DMS153 (cell line): ENCODE measurements around the gene RFX3.

Experiments
- DNase-seq: peaks from one replicate; lab custom pipeline; 2025; lab: John Stamatoyannopoulos, UW

RFX3 gene

DNA sequence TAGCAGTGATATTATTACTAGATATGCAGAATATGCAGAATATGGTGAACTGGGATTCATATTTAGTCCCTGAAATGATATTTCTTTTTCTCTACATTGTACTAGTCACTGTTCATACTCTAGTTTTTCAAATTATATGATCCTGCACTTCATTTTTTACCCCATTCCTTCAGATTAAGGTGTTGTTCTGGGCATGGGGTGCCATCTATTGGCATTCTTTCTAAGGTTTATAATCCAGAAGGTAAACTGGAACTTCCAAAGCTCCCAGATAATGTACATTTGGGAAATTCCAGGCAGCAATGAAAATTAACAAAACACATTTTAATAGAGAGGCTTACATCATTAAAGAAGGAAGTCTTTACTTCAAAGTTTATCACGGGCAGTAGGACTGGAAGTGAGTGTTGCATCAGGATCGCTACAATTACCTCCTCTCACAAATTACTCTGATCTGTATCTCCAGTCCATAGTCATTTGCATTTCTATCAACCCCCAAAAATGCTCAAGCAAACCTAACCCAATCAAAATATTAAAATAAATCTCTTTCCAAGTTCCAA, 12.5 kb downstream of the RFX3 start:
- DNase-seq = no peak

DNA sequence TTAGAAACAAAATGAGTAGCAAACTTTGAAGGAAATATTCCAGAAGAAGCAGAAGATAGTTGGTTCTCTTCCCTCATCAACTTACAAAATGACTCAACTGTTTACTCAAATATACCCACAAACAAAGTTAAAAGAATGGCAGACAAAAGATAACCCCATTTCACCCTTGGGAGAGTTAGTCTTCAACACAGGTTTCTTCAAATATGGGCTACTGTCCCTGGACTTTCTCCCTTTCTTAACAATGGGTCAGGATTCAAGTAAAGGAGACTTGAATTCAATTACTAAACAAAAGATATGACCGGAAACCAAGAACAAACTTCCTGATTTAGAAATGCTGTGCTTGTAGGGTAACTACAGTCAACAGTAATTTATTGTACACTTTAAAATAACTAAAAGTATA, 14.2 kb downstream of the RFX3 start:
- DNase-seq = peak; percentile 37

DNA sequence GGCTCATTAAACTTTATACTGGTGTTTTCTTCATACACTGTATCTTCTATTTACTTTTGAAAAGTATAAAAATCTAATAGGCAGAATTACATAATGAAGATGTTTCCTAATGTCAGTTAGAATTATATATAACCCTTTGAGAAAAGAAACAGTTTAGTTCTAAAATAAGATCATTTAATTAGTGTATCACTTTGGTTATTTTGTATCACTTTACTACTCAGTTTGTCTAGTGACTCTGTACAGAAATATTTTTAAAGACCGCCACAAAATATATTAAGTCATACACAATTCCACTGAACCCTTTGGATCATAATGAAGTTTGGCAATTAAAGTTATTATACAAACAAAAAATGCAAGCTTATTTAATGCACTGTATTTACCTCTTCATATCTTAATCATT, 15.0 kb downstream of the RFX3 start:
- no peak for DNase-seq

DNA sequence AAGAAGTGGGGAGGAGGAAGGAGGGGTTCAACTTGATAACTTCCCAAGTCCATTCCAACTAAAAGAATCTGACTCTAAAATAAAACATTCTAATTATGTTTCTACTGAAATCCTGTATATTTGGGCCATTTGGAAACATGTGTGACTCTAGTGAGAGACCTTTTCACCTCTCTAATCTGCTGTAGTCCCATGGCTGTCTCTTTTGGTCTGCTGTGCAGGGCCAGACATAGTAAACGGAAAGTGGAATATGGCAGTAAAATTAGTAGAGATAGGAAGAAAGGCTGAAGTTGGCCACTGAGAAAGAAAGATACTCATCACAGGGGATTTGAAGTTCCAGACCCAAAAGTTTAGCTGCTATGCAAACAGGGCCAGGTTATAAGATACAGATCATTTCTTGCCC, 15.9 kb downstream of the RFX3 start:
- DNase-seq = no peak

DNA sequence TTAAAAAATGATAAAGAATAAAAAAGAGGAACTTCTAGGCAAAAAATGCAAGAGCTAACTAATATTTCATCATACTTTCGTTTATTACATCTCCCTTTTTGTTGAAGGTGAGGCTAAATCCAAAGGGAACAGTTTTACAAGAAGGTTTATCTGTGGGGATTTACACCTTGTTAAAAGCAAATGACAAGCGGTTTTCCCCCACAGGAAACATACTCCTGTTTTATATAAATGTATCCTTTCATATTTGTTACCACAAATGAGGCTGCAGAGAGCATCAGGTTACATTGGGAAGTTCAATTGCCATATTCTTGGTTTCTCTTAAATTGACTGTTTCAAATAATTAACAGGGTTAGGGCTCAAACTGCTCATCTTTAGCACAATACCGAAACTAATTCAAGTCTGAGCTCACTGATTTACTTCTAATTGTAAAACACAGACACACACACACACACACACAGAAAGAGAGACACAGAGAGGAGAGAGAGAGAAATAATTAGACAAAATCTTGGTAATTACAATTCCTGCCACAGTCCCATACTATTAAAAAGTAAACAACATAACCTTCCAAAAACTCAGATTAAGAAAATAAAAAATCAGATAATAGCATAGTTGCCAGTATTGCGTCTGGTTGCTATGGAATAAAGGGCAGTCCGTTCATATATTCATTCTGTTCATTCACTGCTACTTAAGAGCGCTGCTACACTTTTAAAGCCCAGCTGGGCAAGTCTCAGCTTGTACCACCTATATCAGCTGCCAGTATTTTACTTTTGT, 17.1 kb downstream of the RFX3 start:
- DNase-seq = peak; percentile 72

DNA sequence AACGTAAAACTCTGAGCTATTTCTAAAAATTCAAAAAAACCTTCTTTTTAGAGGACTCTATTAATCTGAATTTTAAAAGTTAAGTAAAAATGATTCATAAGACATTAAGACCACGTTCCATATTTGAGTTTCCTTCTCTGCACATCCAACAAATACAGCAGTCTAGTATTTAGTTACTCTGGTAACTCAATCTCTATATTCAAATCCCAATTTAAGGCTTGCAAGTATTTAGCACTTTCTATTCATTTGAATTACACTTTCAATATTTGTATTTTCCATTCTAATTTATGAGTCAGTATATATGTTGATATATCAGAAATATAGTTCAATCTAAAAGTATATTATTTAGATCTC, 17.7 kb downstream of the RFX3 start:
- no peak for DNase-seq

DNA sequence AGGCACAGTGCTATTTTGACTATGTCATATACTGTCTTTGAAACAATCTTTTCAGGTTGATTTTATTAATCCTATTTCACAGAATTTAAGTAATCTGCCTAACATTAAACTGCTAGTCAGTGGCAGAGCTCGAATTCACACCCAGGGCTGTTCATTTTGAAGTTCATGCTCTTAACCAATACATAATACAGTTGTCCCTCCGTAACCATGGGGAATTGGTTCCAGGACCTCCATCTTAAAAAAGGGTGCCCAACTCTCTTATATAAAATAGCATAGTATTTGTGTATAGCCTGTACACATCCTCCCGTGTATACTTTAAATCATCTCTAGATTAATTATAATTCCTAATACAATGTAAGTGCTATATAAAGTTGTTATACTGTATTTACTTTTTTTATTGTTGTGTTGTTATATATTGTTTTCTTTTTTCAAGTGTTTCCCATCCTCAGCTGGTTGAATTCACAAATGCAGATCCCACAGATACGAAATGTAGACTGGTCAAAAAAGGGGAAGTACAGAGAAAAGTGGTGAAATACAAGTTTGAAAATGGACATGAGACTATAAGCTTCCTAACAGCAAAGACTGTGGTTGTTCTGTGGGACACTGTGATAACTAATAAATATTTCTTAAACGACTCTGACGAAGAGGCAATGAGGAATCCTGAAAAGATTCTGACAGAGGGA, 18.3 kb downstream of the RFX3 start:
- DNase-seq = no peak

DNA sequence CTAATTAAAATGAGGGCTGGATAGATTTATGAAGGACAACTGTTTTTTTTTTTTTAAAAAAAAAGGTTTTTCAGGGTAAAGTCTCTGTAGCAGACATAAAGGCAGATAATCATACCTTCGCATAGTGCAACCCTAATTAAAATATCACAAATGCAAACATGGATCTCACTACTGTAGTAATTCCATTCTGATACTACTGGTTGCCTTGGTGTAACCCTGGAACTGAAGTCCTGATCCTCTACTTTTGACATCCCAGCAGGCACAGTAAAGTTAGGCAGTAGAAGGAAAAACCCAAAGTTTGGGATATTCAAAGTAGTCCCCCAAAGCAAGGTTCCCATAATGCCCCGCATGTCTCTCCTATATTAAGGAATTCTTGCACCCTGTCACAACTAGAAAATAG, 19.6 kb downstream of the RFX3 start:
- no peak for DNase-seq

DNA sequence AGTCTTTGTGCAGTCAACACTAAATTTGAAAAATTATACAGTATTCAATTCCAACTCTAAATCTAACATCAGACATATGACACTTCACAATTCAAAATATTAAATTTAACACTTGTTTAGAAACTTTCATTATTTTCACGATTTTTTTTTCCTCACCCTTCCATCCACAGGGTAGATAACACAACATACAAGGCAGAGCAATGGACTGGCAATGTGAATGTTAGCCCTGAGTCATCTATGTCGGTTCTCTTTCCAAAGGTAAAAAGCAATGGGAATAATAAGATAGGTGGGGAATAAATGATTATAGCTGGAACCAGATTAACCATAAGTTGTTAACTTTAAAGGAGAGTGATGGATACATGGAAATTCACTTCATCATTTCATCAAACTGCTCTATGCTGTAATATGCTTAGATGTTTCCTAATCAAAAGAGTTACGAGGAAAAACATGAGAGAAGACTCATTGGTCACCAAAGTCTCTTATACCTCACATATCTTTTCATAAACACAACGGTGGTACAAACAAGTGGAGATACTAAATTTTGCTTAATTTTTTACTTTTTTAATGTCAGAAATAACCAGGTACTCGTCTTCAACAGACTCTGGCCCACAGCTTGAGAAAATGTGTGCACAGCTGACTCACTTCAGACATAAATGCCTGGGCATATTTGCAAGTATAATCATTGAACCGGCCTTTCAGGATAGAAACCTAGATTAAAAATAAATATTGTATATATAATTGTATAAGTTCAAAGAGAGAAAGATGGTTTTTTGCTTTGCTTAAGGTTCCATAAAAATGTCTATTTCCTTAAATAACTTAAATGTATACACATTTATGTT, 23.0 kb downstream of the RFX3 start:
- DNase-seq = no peak

DNA sequence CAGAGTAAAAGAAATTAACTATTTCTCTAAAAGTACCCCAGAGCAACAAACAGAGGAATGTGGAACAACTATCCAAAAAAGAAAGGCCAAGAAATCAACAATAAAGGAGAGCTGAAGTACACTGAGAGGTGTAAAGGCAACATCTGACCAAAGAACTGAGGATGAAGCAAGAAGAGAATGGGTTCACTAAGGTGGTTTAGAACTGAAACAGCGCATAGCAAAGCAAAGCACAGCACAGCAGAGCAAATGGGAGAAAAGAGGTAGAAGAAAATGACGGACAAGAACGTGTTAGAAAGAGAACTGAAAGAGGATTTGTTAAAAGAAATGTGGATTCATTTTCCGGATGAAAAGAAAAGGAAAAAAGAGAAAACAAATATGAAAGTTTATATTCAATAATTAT, 25.8 kb downstream of the RFX3 start:
- DNase-seq = no peak

DNA sequence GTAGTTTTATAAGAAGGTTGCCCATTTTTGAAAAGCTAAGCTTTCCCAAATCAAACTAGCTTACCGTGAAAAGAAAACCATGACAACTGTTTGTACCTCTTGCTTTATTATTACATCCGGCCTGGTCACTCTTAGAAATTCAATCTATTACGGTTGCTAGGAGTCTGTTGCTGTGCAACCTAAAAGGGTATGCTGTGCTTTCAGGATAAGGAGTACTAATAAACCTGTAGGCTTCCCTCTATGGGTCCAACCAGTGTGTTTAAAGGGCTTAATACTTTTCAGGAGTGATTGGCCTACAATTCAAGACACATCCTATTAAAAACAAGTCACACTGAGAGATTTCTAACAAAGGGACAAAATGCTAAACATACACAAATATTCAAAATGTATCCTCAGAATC, 27.1 kb downstream of the RFX3 start:
- peak; percentile 95 for DNase-seq

DNA sequence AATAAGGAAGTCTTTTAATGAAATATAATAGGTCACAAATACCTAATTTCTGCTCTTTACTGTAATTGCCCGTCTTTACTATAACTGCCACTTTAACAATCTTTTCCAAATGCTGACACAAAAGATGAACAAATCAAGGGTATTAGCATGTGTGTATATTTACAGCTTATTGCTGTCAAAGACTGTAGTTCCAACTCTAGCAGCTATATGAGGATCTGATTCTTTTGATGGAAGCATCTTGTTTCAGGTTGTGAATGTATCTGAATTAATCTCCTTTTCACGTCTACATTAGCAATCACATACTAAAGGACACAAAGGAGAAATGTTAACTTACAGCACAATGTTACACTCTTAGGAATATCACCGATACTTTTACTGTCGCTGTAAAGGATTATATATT, 27.9 kb downstream of the RFX3 start:
- DNase-seq = no peak

DNA sequence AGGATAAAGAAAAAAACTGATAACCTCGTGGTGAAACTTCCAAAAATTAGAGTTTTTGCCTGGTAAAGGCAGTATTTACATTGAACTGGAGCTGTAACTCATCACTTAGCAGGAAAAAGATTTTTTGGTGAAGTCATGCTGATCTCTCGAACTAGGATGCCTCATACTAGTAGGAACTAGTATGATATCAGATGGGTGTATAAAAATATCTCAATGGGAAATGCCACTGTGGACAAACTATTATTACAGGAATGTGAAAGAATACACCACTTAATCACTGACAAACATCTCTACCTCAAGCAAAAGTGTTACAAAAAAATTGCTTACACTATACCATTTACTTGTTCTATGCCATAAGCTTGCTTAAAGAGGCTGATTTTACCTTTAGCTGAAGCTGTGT, 28.4 kb downstream of the RFX3 start:
- DNase-seq = no peak

DNA sequence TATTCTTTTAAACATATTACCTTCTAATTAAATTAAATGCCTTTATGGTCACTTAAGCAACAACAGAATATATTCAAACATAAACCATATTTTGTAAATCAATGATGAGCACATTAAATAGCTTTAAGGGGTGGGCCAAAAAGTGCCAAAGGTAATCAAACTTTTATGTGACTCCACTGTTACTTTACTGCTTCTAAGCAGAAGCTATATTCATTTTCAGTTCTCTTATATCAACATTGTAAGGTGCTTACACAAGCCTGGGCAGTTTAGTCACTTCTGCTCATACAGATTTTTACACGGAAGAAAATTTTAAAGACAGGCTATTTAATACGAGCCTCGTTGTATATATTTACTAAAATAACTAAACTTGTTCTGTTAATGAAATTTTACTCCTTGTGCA, 29.9 kb downstream of the RFX3 start:
- peak; percentile 13 for DNase-seq

DNA sequence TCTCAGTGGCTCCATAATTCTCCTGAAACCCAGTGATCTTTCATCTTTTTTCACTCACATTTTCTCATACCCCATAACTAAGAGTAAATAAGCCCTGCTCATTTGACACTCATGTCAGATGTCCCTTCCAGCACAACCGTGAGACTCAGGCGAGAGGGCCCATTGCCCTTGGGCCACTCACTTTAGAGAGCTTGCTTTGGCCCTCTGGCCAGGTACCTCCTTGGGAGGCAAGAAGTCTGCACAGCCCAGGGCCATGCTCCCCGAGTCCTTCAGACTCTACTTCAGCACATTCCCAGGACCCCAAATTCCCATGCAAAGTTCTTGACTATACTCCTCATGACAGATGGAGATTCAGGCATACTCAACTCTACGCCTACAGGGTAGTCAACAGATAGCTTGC, 33.6 kb downstream of the RFX3 start:
- no peak for DNase-seq

DNA sequence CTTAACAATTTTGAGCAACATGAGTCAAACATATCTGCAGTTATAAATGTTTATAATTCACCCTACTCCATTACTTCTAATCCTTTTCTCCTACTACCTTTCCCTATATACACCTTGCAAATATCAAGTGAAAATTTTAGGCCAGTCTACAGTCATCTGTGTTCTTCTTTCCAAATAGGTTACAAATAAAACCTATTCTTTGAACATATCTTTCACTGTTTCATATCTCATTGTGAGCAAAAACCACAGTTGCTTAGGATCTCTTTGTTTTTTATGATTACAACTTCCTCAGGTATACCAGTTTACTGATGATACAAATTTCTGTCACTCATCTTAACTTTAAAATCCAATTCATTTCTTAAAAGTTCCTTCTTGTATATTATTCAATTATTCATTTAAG, 34.4 kb downstream of the RFX3 start:
- DNase-seq = no peak

DNA sequence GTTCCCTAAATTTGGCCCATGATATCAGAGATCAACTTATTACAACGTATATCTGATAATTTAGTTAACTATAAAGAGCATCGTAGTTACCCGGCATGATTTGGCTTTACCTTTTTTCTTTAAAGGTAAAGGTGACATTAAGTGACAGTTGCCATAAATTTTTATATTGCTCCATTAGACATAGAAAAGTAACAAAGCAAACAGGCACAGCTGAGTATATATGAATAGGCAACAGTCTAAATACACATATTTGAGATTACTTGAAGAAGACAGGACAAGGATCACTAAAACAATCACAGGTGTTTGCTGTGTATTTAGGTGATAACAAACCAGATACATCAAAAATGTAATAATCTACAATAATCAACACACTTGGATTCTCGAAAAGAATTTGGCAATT, 34.8 kb downstream of the RFX3 start:
- peak; percentile 13 for DNase-seq

DNA sequence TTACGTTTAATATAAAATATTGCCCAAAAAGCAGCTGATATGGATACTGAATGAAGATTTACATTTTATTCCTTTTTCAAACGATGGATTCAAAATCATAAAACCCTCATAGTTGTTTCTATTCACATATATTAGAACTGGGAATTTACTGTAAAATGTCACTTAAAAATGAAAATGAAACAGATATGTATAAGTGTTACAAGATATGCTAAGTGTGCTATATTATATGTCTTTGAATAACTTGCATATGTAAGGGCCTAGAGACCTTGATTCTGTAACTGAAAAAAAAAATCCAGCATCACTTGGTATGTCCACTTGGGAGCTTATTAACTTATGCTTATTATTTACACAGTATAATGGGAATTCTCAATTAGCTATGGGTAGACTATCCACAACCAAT, 43.2 kb downstream of the RFX3 start:
- DNase-seq = no peak

DNA sequence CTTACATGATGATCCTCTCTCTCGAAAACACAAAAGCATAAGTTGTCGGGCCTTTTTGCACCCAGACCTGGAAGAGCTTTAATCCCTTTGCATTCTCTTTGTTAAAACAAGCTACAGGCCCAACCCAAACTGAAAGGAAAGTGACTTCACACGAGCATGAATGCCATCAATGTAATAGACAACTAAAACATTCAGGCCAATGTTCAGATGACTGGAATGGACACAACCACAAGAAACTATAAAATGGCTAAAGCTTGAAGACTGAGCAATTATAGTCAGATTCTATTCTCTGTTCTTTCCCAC, 45.5 kb downstream of the RFX3 start:
- DNase-seq = no peak

DNA sequence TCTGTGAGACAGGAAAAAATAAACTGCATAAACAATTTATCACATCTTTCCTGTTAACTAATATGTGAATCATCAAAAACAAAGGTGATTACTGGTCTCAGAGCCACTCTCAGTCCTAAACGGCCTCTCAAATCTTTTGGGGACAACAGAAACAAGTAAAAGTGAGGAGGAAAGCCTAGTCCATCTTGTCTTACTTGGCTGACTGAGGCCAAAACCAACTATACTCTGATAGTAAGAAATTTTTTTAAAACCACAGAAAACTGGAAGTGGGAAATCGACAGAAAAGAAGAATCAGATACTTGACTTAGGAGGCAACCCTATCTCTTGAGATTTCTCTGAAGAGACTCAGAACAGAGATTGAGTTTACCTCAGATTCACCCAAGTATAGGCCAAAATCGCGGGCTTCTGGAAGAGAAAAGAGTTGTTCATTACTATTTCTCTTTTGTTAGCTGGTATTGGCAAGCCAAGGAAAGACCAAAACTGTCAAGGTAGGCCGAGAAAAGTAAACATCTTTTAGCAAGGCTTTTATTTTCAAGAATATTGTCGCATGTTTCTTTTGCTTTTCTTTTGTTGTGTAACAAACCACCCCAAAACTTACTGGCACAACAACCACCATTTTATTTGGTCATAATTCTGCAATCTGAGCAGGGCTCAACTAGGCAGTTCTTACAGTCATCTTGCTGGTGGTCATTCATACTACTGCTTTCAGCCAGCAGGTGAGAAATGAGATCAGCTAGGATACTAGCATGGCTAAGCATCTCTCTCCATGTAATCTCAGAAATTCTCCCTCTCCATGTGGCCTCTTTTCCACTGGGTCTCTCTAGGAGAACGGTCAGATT, 46.1 kb downstream of the RFX3 start:
- DNase-seq = no peak

DNA sequence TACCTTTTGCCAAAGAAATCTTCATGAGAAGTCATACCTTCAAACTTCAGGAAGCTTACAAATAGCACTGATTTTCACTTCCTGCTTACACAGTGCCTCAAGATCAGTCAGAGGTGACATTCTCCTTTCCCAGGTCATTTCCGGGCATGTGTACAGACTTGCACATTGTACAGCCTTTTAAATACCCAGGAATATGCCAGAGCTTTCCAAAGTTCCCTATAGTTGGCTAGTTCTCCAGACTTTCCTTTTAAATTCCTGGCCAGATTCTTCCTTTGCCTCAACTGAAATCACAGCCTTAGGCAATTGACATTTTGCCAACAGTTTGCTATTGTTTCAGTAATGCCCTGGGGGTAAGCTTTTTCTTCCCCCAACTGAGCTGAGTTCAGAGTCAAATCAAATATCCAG, 47.2 kb downstream of the RFX3 start:
- DNase-seq = no peak

DNA sequence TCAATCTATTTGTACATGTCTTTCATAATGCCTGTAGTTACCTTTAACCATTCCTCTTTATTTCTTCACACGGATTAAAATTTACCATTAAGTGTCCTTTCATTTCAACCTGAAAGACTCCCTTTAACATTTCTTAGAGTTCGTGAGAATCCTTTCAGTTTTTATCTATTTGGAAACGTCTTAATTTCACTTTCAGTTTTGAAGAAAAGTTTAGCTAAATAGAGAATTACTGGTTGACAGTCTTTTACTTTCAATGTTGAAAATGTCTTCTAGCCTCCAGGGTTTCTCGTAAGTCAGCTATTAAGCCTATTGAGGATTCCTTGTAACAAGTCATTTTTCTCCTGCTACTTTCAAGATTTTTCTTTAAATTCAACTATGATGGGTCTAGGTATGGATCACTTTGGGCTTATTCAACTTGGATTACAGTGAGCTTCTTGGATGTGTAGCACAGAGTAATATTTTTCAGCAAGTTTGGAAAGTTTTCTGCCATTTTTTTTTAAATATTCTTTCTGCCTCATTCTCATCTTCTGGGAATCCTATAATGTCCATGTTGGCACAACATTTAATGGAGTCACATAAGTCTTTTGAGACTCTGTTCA, 48.5 kb downstream of the RFX3 start:
- DNase-seq = no peak
